K562 (cell line): ENCODE data around the gene DCAF10. TPM values are rescaled to one million over a fixed set of nuclear protein-coding genes. Genes with fewer than 3 reads are reported as not detected.

Experiments used
- ATF3 ChIP-seq, 2 experiments: fragments of 450-650 bp in 1 of 2; sonication (generic) in 1 of 2; formaldehyde crosslinking in 1 of 2; IDR thresholded peaks in 1 of 2; conservative IDR thresholded peaks in 1 of 2; 2 replicates each; pipeline versions ENCODE4 v1.6.1 to v1.8.1; 2016 to 2023; ENCODE audit warnings: mild to moderate bottlenecking in 2 of 2, moderate library complexity in 2 of 2, inconsistent platforms in 1 of 2, missing genetic modification reagents in 1 of 2
- BACH1 ChIP-seq: fragments of 200-800 bp; sonication (Bioruptor generic); IDR thresholded peaks from 2 replicates; pipeline ENCODE4 v1.6.1; 2016; ENCODE audit warnings: missing genetic modification characterization, missing compliant biosample characterization
- CBX5 ChIP-seq: IDR thresholded peaks from 2 replicates; pipeline ENCODE4 v1.6.1; 2014; ENCODE audit warnings: low read depth, borderline replicate concordance
- FOXM1 ChIP-seq, 2 experiments: fragments of 450-650 bp in 1 of 2; sonication (generic) in 1 of 2; formaldehyde crosslinking in 1 of 2; IDR thresholded peaks; 2 replicates each; pipeline versions ENCODE4 v1.6.1 to v1.9.0; 2017 to 2022; ENCODE audit warnings: low read depth in 2 of 2, mild to moderate bottlenecking in 2 of 2, missing genetic modification reagents in 1 of 2, moderate library complexity in 1 of 2
- MAFG ChIP-seq: fragments of 450-650 bp; conservative IDR thresholded peaks from 2 replicates; pipeline ENCODE4 v1.6.1; 2016; ENCODE audit warnings: missing genetic modification characterization, missing compliant biosample characterization
- RAD51 ChIP-seq: fragments of 450-650 bp; IDR thresholded peaks from 2 replicates; pipeline ENCODE4 v1.7.1; 2016; ENCODE audit warnings: low read depth, mild to moderate bottlenecking, borderline replicate concordance
- SIRT6 ChIP-seq: IDR thresholded peaks from one replicate; pipeline ENCODE4 v1.6.1; 2012; ENCODE audit warnings: low read depth, mild to moderate bottlenecking, control low read depth, inconsistent platforms, low read length, moderate library complexity
- SP1 ChIP-seq: sonication (generic); formaldehyde crosslinking; IDR thresholded peaks from 2 replicates; pipeline ENCODE4 v1.8.1; 2022; ENCODE audit warnings: mild to moderate bottlenecking, missing genetic modification reagents
- SRSF1 ChIP-seq: fragments of 200-400 bp; formaldehyde crosslinking; IDR thresholded peaks from 2 replicates; pipeline ENCODE4 v1.6.1; 2017; ENCODE audit warnings: mild to moderate bottlenecking, low read depth, low read length, moderate library complexity
- TEAD4 ChIP-seq, 2 experiments: sonication (generic) in 1 of 2; formaldehyde crosslinking in 1 of 2; IDR thresholded peaks; 2 replicates each; pipeline versions ENCODE4 v1.6.1 to v1.8.0; 2012 to 2022; ENCODE audit warnings: borderline replicate concordance in 1 of 2, inconsistent platforms in 1 of 2, low read length in 1 of 2, mild to moderate bottlenecking in 1 of 2, missing genetic modification reagents in 1 of 2
- THAP7 ChIP-seq: fragments of 250-450 bp; sonication (Bioruptor Pico); IDR thresholded peaks from 2 replicates; pipeline ENCODE4 v1.5.0; 2021
- UBTF ChIP-seq, 2 experiments: IDR thresholded peaks; 2 replicates each; pipeline ENCODE4 v1.6.1; 2012; ENCODE audit warnings: improper control_type of control experiment in 2 of 2, low read depth in 2 of 2, low read length in 2 of 2, borderline replicate concordance in 1 of 2
- USF1 ChIP-seq: sonication (generic); formaldehyde crosslinking; IDR thresholded peaks from 2 replicates; pipeline ENCODE4 v1.9.0; 2022; ENCODE audit warnings: mild to moderate bottlenecking, missing genetic modification reagents
- ZBTB9 ChIP-seq: fragments of 450-650 bp; formaldehyde crosslinking; IDR thresholded peaks from 2 replicates; pipeline ENCODE4 v1.4.0; 2020; ENCODE audit warnings: mild to moderate bottlenecking, moderate library complexity
- ZNF224 ChIP-seq: sonication (generic); formaldehyde crosslinking; IDR thresholded peaks from 2 replicates; pipeline ENCODE4 v1.8.0; 2022; ENCODE audit warnings: mild to moderate bottlenecking, missing genetic modification reagents
- ZNF311 ChIP-seq: fragments of 250-450 bp; sonication (Bioruptor Pico); IDR thresholded peaks from 2 replicates; pipeline ENCODE4 v1.4.0; 2020; ENCODE audit warnings: mild to moderate bottlenecking, moderate library complexity
- ZNF449 ChIP-seq: fragments of 250-450 bp; sonication (Bioruptor Pico); IDR thresholded peaks from 2 replicates; pipeline ENCODE4 v1.8.0; 2022; ENCODE audit warnings: moderate library complexity, mild to moderate bottlenecking, inconsistent platforms
- polyA plus RNA-seq, 8 experiments: library from polyadenylated mRNA; depleted of rRNA in 4 of 8; stranded (reverse) in 5 of 8; unstranded in 3 of 8; fragments of >200 nt; fragmentation: Nextera tagmentation in 2 of 8; fragmentation: Illumina TruSeq in 1 of 8; extraction: Ambion mirVana in 2 of 8; extraction: Trizol in 1 of 8; gene quantifications; 2 replicates each; pipeline versions ENCODE4 v1.2.1 to v1.2.3, GENCODE V29; 2011 to 2014; ENCODE audit warnings: inconsistent platforms in 1 of 8, missing spikeins in 1 of 8
- total RNA-seq, 7 experiments: library from RNA; depleted of rRNA in 6 of 7; stranded (reverse); fragments of >200 nt in 6 of 7; fragmentation: Illumina TruSeq in 2 of 7; extraction: Trizol in 2 of 7; gene quantifications; 2 replicates each; pipeline versions ENCODE4 v1.2.1 to v1.2.3, GENCODE V29; 2011 to 2021; ENCODE audit warnings: low replicate concordance in 1 of 7

DCAF10 gene
- total and polyA plus RNA-seq, 9 of the 15 experiments (the other 6 are each of a cell fraction or from before 2014, with no cell fraction given): 6.8 to 40.1 (median 16.9) TPM

- TF ChIP-seq ZNF449 (CRISPR knock-in tag): no peak
- no peak for TF ChIP-seq USF1 (CRISPR knock-in tag)
- TF ChIP-seq ZBTB9 (CRISPR knock-in tag): no peak
- no peak for TF ChIP-seq THAP7
- TF ChIP-seq TEAD4 (IDR thresholded peaks at IDR 0.05; ENCODE audit: low read length): 0 out of 2 replicates have a peak, but pooled peaks have one; percentile 1
- TF ChIP-seq TEAD4 (CRISPR knock-in tag; IDR thresholded peaks at IDR 0.05; ENCODE audit: borderline replicate concordance): no peak
- TF ChIP-seq ATF3 (IDR thresholded peaks at IDR 0.05): peak; percentile 53; the same call in 1 of the 2 replicates
- no peak for TF ChIP-seq ATF3 (CRISPR knock-in tag; conservative IDR thresholded peaks at IDR 0.05)
- no peak for TF ChIP-seq CBX5
- TF ChIP-seq RAD51: no peak
- no peak for TF ChIP-seq FOXM1 (IDR thresholded peaks at IDR 0.05; ENCODE audit: low read depth)
- TF ChIP-seq FOXM1 (CRISPR knock-in tag; IDR thresholded peaks at IDR 0.05; ENCODE audit: low read depth): no peak
- no peak for TF ChIP-seq SRSF1
- TF ChIP-seq MAFG: peak; percentile 95
- no peak for TF ChIP-seq ZNF224 (CRISPR knock-in tag)
- peak; percentile 71; the same call in 1 of the 2 replicates for TF ChIP-seq BACH1
- TF ChIP-seq SP1 (CRISPR knock-in tag): 0 out of 2 replicates have a peak, but pooled peaks have one; percentile 21
- TF ChIP-seq ZNF311: no peak
- no peak for TF ChIP-seq UBTF (IDR thresholded peaks at IDR 0.05; ENCODE audit: borderline replicate concordance in 1 of 2, low read depth in 2 of 2, low read length in 2 of 2)
- TF ChIP-seq SIRT6: no peak
These were observed 102.4 kb downstream of the DCAF10 start (continued) for GRCh38 chr9:37902796-37903646.
